HG03135 (cell line): ENCODE data around the gene VASN.

Experiments
- ATAC-seq: cut with Tn5 transposase; IDR thresholded peaks from one replicate; pipeline ENCODE4 v1.9.1; 2021; ENCODE audit warnings: mild to moderate bottlenecking, moderate library complexity; ENCODE audit not compliant: unreplicated experiment

VASN gene

DNA sequence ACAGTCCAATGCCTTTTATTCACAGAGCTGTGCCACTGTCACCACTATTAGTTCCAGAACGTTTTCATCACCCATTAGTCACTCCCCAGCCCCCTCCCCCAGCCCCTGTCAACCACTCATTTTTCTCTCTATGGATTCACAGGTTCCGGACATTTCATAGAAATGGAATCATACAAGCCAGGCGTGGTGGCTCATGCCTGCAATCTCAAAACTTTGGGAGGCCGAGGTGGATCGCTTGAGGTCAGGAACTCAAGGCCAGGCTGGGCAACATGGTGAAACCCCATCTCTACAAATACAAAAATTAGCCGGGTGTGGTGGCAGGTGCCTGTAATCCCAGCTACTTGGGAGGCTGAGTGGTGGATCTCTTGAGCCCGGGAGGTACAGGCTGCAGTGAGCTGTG lies 19.8 kb upstream of the VASN start:
- no peak for ATAC-seq

DNA sequence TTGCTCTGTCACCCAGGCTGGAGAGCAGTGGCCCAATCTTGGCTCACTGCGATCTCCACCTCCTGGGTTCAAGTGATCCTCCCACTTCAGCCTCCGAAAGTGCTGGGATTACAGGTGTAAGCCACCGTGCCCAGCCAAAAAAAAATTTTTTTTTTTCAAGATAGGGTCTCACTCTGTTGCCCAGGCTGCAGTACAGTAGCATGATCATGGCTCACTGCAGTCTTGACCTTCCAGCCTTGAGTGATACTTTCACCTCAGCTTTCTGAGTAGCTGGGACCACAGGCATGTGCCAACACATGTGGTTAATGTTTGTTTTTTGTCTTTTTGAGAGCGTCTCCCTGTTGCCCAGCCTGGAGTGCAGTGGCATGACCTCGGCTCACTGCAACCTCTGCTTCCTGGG lies 18.8 kb upstream of the VASN start:
- no peak for ATAC-seq

GRCh38 chr16:4353675-4354074 lies 18.0 kb upstream of the VASN start:
- no peak for ATAC-seq

GRCh38 chr16:4354512-4355409 lies 16.9 kb upstream of the VASN start:
- no peak for ATAC-seq

DNA sequence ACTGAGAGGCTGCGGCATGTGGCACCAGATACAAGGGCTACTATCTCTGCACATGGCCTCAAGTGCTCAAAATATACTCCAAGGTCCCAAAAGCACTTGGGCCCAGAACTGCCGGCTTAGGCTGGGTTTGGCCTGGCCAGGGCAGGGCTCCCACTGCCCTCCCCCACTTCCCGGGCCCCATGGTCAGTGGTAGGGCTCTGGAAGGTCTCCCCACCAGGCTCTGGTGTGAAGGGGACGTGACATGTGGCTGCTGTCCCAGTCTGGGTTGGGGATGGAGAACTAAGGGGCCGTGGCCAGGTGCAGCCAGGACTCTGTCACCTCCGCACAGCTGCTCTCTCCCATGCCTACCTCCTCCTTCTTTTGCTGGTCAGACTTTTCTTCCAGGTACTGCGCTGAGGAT lies 14.8 kb upstream of the VASN start:
- no peak for ATAC-seq

GRCh38 chr16:4358236-4358635 lies 13.4 kb upstream of the VASN start:
- ATAC-seq: no peak

DNA sequence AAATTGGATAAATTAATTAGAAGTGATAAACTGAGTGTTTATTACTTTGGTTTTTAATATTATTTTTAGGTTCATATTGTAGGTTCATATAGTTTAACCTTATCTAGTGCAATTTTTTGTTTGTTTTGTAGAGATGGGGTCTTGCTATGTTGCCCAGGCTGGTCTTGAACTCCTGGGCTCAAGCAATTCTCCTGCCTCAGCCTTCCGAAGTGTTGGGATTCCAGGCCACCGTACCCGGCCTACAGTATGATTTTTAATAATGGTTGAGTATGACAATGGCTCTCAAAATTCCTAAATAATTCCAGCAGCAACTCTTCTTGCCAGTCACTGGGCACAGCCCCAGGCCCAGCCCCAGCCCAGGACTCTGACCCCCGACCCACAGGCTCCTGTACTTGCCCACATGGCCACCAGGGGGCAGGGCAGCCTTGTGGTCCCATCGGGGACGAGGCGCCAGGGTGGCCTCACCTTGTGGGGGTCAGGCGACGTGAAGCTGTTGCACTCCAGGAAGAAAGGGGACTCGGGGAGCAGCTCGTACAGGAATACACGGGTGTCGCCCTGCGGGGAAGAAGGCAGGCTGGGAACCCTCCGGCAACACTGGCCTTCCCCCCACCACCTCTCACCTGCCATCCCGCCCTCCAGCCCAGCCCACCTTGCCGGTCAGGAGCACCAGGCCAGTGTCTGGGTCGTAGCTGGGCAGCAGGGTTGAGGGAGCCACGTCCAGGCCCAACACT lies 12.7 kb upstream of the VASN start:
- no peak for ATAC-seq

DNA sequence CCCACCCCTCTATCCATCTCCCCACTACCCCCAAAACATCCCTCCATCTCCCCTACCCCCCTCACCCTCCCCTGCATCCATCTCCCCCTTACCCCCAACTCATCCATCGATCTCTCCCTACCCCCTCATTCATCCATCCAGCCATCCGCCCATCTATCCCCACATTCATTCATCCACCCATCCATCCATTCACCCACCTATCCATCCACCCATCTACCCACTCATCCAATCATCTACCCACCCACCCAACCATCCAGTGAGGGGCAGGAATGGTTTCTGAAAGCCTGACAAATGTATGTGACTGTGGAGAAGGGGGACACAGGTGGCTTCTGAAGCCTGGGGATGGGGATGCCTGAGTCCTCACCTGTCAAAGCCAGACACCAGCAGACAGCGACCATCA lies 11.7 kb upstream of the VASN start:
- ATAC-seq: no peak

DNA sequence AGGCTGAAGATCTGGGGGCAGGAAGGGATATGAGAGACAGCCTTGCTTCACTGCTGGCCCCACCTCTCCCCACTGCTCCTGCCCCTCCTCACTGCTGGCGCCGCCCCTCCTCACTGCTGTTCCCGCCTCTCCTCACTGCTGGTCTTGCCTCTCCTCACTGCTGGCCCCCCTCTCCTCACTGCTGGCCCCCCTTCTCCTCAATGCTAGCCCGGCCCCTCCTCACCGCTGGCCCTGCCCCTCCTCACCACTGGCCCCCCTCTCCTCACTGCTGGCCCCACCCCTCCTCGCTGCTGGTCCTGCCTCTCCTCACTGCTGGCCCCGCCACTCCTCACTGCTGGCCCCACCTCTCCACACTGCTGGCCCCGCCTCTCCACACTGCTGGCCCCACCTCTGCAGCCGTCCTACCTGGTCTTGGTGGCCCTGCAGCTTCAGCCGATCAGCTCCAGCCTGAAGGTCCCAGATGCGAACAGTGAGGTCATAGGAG lies 11.1 kb upstream of the VASN start:
- no peak for ATAC-seq

GRCh38 chr16:4361033-4361943 lies 10.4 kb upstream of the VASN start:
- ATAC-seq: no peak

DNA sequence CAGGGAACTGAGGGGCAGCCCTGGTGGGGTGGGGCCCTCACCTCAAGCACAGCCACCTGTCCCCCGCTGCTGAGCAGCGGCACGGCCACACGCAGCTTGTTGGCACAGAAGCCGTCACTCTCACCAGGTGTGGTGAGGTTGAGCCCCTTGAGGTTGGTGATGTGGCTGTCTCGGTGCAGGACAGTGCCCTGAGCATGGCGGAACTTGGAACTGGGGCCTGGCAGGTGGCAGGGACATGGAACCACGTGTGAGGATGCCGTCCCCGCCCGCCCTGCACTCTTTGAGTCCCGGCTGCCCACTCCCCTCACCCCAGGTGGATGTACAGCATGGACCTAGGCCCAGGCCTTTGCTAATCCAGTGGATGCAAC lies 9.7 kb upstream of the VASN start:
- ATAC-seq: no peak

- ATAC-seq: no peak
Measured at GRCh38 chr16:4362476-4363135, 9.0 kb upstream of the VASN start.

- no peak for ATAC-seq
Measured at GRCh38 chr16:4364196-4365013, 7.2 kb upstream of the VASN start.

DNA sequence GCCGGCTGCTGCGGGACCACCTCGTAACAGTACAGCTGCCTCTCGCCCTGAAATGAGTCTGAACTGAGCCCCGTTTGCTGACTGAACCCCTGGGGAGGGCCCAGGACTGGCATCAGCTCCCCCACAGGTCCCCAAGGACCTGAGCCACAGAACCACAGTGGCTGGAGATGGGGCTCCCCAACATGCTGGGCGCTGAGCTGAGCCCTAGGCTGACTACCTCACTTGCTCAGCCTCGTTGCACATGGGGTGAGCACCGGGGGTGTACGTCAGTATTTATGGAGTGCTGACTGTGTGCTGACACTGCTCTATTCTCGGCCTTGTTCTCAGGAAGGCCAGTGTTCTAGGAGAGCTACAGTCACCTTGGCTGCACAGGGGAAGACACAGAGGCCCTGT lies 6.6 kb upstream of the VASN start:
- ATAC-seq: no peak

- no peak for ATAC-seq
Measured at GRCh38 chr16:4365615-4366014, 6.0 kb upstream of the VASN start.

DNA sequence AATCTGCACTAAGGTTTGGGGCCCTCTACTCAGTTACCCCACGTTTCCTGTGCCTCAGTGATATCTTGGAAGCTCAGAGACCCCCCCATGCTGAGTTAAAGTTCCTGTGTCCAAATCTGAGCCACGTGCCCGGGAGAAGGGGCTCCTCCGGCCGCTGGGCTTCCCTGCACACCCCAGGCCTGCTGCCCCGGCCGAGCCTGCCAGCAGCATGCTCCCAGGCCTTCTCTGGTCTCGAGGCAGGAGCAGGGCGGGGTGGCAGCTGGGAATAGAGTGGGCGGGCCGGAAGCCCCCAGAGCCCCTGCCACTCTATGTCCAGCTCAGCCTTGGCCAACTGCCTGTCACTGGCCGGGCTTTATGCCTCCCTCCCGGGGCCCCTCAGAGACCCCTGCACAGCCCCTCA lies 5.6 kb upstream of the VASN start:
- ATAC-seq: no peak

- no peak for ATAC-seq
Measured at GRCh38 chr16:4367393-4367856, 4.2 kb upstream of the VASN start.

GRCh38 chr16:4369007-4369733 lies 2.5 kb upstream of the VASN start:
- no peak for ATAC-seq

DNA sequence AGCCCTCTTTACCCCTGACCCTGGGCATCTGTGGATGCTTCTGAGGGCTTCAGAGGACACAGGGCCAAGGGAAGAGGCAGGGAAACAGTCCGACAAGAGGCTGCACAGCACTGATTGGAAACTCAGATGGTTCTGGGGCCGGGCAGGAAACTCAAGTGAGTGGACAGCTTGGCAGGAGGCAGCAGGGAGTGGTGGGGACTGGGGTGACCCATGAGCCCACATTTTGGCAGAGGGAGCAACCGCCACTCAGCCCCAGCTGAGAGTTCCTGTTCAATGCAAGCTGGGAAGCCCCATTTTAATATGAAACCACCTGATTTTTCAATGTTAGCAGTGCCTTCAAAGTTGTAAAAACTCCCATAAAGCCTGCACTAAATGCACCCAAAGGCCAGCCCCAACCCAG lies 1.5 kb upstream of the VASN start:
- ATAC-seq: no peak
